NCI-H1092 treated with DMSO at 0.1 percent for 48 hours (cell line): ENCODE results near the gene SPATA3.

Experiments used
- DNase-seq: peaks from one replicate; lab custom pipeline; 2025; lab: John Stamatoyannopoulos, UW

The SPATA3 gene

DNA sequence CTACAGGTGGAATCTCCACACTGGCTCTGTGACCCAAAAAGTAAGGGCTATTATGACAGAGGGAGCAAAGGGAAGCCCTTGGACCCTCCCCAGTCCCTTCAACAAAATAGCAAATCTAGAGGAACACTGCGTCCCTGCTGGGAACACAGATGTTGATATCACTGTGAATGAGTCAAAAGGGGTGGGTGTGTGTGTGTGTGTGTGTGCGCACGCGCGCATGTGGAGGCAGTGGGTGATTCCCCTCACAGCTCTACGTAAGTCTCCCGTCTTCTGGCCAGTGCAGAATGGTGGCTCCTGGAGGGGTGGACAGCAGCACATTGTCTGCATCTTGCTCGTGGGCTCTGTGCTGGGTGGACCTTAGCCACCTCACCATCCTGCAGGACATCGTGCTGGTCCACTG lies 33.6 kb downstream of the SPATA3 start:
- no peak for DNase-seq

DNA sequence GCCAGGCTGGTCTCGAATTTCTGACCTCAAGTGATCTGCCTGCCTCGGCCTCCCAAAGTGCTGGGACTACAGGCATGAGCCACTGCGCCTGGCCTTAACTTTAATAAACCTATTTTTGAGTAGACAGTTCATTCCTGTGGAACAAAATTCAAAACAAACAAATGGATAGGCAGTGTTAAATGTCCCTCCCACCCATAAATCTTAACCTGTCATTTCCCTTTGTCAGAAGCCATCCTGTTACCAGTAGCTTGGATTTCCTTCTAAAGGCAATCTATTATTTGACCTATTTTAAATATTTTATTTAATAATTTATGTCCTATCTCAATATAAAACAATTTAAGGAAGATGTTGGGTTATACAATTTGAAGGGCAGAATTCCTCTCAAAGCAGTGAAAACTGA lies 34.8 kb downstream of the SPATA3 start:
- DNase-seq: no peak

- no peak for DNase-seq
These were observed 36.7 kb downstream of the SPATA3 start for GRCh38 chr2:231032575-231033140.

GRCh38 chr2:231033147-231034132 lies 37.5 kb downstream of the SPATA3 start:
- DNase-seq: no peak

GRCh38 chr2:231034291-231034882 lies 38.5 kb downstream of the SPATA3 start:
- no peak for DNase-seq

DNA sequence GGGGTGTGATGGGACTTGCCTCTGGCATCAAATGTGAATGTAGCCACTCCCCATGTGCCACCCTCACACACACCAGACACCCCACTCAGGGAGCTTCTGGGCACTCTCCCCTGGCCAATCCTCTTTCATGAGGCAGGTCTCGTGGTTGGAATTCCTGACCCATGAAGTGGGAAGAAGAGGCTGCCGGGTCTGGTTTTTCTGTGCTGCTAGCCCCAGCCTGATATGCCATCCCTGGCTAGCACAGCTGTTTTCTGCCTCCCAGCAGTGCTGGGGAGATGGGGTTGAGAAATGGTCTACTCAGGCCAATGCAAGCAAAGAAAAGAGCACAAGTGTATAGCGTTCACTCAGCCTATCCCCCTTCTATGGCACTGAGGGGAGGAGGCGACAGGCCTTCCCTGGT lies 40.2 kb downstream of the SPATA3 start:
- no peak for DNase-seq

- no peak for DNase-seq
These were observed 40.7 kb downstream of the SPATA3 start for GRCh38 chr2:231036578-231037106.

DNA sequence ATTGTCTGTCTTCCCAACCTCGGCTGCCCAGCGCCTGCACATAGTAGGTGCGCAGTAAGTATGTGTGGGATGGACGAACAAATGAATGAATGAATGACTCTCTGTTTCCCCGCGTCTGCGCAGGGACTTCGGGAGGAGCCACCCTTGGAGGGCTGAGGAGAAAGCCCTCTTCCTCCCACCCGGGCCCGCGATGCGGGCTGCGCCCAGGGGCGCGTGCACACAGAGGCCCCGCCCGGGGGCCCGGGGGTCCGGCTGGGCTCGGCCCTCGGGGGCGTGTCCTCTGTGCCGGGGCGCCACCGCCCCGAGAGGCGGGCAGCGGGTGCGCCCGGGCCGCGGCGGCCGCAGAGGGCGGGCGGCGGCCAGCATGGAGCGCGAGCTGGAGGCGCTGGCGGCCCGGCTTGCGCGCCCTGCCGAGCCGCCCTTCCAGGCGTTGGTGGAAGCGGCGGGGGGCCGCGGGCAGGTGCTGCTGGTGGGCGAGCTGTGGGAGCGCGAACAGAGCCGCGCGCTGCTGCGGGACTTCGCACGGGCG lies 41.3 kb downstream of the SPATA3 start, which contains the start of gene C2orf72:
C2orf72 (plus strand) TSS at position 322 of the 529 bp plus-strand sequence; CDS start at position 365, 43 bp downstream.
- DNase-seq: no peak

- no peak for DNase-seq
These were observed 42.0 kb downstream of the SPATA3 start for GRCh38 chr2:231037731-231038482.

- DNase-seq: no peak
These were observed 42.8 kb downstream of the SPATA3 start for GRCh38 chr2:231038483-231039293.

GRCh38 chr2:231039294-231039664 lies 43.4 kb downstream of the SPATA3 start:
- no peak for DNase-seq

DNA sequence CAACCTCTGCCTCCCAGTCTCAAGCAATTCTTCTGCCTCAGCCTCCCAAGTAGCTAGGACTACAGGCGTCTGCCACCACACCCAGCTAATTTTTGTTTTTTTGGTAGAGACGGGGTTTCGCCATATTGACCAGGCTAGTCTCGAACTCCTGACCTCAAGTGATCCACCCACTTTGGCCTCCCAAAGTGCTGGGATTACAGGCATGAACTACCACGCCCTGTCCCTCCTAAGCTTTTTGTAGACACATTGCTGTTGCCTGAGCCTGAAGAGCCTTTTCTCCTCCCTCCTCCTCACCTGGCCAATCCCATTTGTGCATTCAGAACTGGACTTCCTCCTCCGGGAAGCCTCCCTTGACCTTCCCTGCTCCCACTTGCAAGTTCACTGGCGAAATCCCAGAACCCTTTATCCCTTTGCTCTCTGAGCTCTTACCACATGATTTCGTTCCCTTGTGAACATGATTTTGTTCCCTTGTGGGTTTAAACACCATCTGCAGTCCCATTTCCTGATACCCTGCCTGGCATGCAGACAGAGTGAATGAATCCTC lies 44.0 kb downstream of the SPATA3 start:
- DNase-seq: no peak

DNA sequence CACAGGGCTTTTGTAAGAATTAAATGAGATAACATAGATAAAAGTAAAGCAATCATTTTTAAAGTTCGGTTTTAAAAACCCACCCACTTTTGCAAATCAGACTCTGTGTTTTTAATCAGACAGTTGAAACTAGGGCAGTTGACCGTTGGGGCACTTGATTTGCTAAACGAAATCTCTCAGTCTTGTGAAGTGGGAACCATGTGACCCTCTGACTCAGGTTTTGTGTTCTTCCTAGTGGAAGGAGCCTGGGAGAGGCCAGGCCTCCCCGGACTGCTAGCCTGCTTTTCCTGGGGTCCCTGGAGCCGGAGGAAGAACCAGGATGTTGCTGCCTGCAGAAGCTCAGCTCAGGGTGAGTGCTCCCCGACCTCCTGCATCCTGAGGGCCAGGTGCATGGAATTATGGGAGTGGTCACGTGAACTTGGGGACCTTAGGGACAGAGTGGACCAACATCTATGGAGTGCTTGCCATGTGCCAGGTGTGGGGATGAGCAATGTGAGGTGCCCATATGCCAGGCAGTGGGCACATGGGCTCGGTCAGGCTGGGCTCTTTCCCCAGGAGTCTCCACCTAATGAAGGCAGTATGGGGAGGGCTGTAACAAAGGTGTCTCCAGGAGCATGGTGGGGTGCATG lies 45.3 kb downstream of the SPATA3 start:
- DNase-seq: no peak

GRCh38 chr2:231043796-231044195 lies 47.9 kb downstream of the SPATA3 start:
- no peak for DNase-seq

DNA sequence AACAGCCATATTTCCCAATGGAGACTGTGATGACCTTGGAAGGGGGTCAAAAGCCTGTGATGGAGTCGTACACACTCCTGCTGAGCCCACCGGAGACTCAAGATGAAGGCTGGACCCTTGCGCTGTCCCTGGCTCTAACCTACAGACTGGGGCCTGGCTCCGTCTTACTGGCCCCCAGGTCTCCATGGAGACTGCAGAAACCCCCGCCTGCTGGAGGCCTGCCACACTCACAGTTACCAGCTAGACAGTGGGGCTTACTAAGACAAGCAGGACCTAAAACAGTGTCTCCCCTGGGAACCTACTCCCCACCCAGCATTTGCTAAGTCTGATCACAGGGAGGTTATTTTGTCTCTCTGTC lies 51.0 kb downstream of the SPATA3 start:
- no peak for DNase-seq

DNA sequence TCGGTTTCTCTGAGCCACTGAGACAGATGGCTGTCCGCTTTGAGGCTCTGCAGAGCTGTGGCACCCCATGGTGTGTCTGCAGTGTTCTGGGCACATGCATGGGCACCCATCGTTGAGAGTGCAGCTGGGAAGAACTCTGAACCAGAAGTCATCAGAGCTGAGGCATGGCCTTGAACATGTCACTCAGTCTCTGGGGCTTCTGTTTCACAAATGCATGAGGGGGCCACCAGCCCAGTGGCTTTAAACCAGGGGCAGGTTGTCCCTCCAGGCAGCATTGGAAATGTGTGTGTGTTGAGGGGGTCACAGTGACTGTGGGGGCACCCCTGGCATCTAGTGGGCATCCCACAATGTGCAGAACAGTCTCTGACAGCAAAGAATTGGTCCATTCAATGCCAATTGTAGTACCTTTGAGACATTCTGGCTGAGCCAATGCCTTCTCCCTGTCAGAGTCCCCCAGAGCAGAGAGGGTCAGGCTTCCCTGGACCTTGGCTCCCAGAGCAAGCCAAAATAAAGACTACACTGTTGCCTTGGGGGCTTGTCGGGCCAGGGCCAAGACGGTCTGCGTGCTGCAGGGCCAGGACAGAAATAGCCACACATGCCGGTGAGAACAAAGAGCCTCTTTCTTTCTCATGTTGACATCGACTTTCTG lies 51.5 kb downstream of the SPATA3 start:
- DNase-seq: no peak

GRCh38 chr2:231047923-231048915 lies 52.3 kb downstream of the SPATA3 start:
- DNase-seq: no peak

DNA sequence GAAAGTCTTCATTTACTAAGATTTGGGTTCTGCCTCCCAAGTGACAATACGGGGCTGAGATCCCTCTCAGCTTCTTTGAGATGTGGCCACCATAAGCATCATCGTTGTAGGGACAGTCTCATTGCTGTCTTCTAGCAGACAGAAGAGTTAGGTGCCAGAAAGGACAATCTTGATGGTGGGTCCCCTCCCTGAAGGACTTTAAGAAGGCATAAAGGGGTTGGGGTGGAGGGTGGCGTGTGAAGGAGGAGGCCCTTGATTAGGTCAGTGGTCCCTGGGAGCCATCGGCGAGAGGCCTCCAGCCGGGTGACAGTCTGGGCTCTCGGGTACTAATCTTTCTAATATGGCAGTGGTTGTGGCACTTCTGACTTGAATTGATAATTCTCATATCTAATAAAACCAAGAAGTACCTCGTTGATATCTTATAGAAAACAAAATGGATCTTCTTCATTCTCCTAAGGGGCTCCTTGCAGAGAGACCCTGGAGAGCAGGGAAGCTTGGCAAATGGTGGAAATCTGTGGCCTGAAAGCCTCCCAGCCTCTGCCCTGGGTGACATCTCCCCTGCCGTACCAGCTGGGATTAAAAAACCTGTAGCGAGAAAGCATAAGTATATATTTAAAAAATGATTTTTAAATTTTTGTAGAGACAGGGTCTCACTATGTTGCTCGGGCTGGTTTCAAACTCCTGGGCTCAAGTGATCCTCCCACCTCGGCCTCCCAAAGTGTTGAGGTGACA lies 53.5 kb downstream of the SPATA3 start:
- no peak for DNase-seq
